AG09309 (cell line): ENCODE data around the gene JARID2.

Experiments
- DNase-seq: peaks from one replicate; pipeline ENCODE4 v3.0.0-alpha.2; 2010; ENCODE audit warnings: low read depth
- H3K4me3 ChIP-seq: 2 replicates; pipeline ENCODE4 v1.5.1; 2011; ENCODE audit warnings: mild to moderate bottlenecking, low read depth, low read length, moderate library complexity; ENCODE audit not compliant: control insufficient read depth
- CTCF ChIP-seq: IDR thresholded peaks from 2 replicates; pipeline ENCODE4 v1.5.1; 2011; ENCODE audit warnings: mild to moderate bottlenecking, low read depth, low read length, inconsistent platforms; ENCODE audit not compliant: insufficient read depth, control insufficient read depth; ENCODE audit errors: missing control alignments

JARID2 gene

GRCh38 chr6:15332446-15332845 lies 86.6 kb downstream of the JARID2 start:
- no peak for TF ChIP-seq CTCF
- DNase-seq: no peak
- H3K4me3 ChIP-seq: no peak overlapping the region

GRCh38 chr6:15335385-15335784 lies 89.5 kb downstream of the JARID2 start:
- TF ChIP-seq CTCF: no peak
- no peak for DNase-seq
- H3K4me3 ChIP-seq: no peak overlapping the region

- DNase-seq: no peak
- no peak overlapping the region for H3K4me3 ChIP-seq
- TF ChIP-seq CTCF: no peak
These were observed 90.0 kb downstream of the JARID2 start for GRCh38 chr6:15335916-15336315.

- DNase-seq: no peak
- H3K4me3 ChIP-seq: no peak overlapping the region
- no peak for TF ChIP-seq CTCF
These were observed 91.2 kb downstream of the JARID2 start for GRCh38 chr6:15336900-15337560.

GRCh38 chr6:15337582-15337981 lies 91.7 kb downstream of the JARID2 start:
- DNase-seq: no peak
- no peak for TF ChIP-seq CTCF
- no peak overlapping the region for H3K4me3 ChIP-seq

GRCh38 chr6:15338476-15338875 lies 92.6 kb downstream of the JARID2 start:
- H3K4me3 ChIP-seq: no peak overlapping the region
- no peak for DNase-seq
- TF ChIP-seq CTCF: no peak
